IPS-18c (cell line): ENCODE data around the gene CPSF7.
"Not testable (repeated sequence)": the region's sequence is repeated elsewhere in the genome, so short reads cannot be mapped to it uniquely, and the experiment has no call there.

Source experiments
- H3K4me3 ChIP-seq: 2 replicates; pipeline ENCODE4 v1.7.0; 2013; ENCODE audit warnings: low read depth, mild to moderate bottlenecking, low read length, moderate library complexity; ENCODE audit not compliant: insufficient read depth
- H3K9me3 ChIP-seq: one replicate; pipeline ENCODE4 v1.6.1; 2013; ENCODE audit warnings: mild to moderate bottlenecking, low read length, moderate library complexity; ENCODE audit not compliant: control insufficient read depth, insufficient read depth

CPSF7 gene, protein sequence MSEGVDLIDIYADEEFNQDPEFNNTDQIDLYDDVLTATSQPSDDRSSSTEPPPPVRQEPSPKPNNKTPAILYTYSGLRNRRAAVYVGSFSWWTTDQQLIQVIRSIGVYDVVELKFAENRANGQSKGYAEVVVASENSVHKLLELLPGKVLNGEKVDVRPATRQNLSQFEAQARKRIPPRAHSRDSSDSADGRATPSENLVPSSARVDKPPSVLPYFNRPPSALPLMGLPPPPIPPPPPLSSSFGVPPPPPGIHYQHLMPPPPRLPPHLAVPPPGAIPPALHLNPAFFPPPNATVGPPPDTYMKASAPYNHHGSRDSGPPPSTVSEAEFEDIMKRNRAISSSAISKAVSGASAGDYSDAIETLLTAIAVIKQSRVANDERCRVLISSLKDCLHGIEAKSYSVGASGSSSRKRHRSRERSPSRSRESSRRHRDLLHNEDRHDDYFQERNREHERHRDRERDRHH

DNA sequence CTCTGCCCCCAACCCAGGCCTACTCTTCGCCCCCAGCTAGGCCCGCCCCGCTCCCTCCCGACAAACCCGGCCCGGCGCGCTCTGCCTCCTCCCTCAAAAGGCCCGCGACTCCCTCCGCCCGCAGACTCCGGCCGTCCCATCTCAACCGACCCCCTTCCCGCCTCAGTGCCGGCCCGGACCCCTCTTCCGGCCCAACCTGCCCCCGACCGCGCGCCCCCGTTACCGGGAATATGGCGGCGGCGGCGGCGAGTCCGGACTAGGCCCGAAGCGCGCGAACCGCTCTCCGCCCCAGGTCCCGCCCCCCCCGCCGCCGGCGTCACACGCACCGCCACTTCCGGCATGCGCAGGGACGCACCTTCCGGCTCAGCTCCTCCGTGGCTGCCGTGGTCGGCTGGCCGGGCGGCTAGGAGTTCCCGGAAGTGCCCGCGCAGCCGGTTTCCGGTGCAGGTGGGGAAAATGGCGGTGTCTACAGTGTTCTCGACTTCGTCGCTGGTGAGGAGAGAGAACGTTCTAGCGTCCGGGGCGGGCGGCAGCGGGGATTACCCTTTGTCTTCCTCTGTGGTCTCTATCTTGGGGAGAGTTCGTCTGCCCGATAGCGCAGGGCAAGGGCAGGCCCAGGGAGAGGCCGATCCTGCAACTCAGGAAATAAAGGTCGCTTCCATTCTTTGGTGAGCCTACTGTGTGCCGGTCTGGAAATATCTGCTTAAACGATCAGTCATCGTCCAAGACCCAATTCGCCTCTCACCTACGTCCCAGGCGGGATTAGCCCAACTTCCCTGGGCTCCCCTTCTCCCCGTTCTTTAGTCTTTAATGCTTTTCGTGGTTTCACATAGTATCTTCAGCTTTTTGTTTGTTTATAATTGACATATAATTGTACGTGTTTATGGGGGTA lies at the start of gene CPSF7, which contains the start of gene SDHAF2:
TSS of gene CPSF7 (minus strand) at position 285 of the 892 bp plus-strand sequence. CDS start 740 bp downstream, outside the sequence.
TSS of gene SDHAF2 (plus strand) at position 434 of the 892 bp plus-strand sequence. CDS start at position 457, 23 bp downstream.
- Histone ChIP-seq H3K9me3 (peaks cover 2% of the 10 kb centered on the region), H3K4me3 (peak within 1 kb of the TSS; percentile 91)

DNA sequence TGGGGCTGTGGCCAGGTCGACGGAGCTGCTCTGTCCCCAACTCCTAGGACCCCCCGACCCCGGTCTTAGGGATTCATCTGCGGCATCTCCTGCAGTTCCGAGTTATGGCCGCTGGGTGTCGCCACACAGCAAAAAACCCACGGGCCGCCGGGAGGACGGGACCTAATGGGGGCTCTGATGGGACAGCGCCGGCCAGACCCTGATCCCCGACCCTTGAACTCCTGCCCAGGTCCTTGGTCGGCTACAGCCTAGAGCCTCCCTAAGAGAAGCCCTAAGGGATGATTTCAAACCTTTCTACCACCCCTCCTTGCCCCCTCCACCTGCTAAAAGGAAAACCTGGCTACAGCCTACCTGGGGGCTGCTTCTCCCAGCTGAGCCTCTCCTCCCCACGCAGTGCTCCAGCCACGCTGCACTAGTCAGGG lies 48.0 kb upstream of the CPSF7 start:
- H3K9me3 ChIP-seq: no peaks in the 10 kb centered on the region
- H3K4me3 ChIP-seq: no peak overlapping the region

- no peaks in the 10 kb centered on the region for H3K9me3 ChIP-seq
Observed at GRCh38 chr11:61477126-61477525, 47.4 kb upstream of the CPSF7 start.

DNA sequence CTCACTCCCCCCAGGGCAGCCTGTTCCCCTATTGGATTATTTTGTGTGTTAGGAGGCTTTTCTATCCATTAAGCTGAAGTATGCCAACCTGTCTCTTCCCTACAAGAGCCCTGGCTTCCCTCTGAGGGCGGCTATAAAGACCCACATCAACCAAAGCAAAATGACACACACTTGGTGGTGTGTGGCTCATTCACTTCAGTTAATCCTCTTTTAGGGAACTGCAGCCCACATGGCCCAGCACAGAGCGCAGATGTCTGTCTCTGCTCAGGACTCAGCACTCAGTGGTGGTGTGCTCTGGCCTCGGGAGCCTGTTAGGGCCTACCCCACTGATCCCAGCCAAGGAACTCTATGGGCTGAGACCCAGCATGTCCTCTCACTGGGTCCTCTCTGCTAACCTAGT lies 46.6 kb upstream of the CPSF7 start:
- no peak overlapping the region for H3K4me3 ChIP-seq
- H3K9me3 ChIP-seq: no peaks in the 10 kb centered on the region

More at GRCh38 chr11:61477126-61477525, 47.4 kb upstream of the CPSF7 start:
- no peak overlapping the region for H3K4me3 ChIP-seq

DNA sequence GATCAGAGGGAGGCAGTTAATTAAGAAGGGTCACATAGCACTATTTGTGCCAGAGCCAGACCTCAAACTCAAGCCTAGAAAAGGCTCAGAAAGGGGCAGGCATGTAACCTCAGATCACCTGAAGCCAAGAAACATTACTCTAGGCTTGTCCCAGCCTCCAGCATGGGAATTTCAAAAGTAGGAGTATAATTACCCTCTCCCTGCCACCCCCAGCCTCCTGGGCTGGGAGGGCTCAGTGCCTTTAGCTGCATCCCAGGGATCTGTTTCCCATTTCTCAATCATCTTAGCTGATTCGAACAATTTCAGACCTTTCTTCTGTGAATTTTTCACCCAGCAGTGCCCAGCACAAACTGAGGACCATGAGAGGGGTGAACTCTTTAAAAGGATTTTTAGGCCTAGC lies 45.7 kb upstream of the CPSF7 start:
- no peaks in the 10 kb centered on the region for H3K9me3 ChIP-seq
- no peak overlapping the region for H3K4me3 ChIP-seq

DNA sequence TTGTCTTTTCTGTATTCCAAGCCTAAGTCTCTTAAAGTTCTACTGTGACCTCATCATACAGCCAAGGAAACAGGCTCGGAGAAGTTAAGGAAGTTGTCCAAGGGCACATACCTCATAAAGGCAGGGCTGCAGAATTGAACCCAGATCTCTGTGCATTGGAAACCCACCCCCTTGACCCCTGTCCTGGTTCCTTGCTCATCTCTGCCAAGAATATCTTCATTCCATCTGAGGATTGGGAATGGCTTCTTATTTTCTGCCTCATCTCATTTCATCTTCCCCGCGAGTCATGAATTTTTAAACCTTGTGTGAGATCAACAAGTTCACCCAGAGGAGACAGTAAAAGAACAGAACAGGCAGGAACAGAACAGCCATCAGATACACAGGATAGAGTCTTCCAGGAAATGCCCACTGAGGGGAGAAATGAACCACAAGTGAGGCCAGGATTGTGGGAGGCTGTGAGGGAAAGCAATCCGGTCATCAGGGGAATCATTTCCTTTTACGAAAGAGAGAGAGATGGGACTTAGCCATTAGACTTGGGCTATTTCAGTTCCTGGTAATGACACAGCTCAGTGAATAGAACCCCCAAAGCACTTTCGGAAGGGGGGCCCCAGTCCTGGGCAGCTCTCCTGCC lies 44.4 kb upstream of the CPSF7 start:
- no peak overlapping the region for H3K4me3 ChIP-seq
- no peaks in the 10 kb centered on the region for H3K9me3 ChIP-seq

DNA sequence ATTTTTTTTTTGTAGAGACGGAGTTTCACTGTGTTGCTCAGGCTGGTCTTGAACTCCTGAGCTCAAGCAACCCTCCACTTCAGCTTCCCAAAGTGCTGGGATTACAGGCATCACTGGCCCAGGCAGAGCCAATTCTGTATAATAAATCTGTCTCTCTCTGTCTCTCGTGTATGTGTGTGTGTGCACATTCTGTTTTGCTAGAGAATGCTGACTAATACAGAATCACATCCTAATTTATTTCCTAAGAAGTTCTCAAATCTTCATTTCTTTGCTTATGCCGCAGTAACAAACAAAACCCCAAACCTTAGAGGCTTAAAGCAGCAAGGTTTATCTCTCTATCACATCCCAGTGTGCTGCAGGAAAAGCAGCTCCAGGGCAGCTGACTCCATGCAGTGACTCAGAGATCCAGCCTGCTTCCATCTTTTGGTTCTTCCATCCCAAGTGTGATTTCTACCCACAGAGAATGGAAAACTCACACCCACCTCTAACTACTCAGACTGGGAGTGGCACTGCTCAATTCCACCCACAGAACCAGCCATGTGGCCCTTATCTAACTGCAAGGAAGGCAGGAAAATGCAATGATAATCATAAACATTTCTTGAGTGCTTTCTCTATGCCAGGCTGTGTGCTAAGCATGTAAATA lies 43.7 kb upstream of the CPSF7 start:
- no peak overlapping the region for H3K4me3 ChIP-seq
- H3K9me3 ChIP-seq: no peaks in the 10 kb centered on the region

DNA sequence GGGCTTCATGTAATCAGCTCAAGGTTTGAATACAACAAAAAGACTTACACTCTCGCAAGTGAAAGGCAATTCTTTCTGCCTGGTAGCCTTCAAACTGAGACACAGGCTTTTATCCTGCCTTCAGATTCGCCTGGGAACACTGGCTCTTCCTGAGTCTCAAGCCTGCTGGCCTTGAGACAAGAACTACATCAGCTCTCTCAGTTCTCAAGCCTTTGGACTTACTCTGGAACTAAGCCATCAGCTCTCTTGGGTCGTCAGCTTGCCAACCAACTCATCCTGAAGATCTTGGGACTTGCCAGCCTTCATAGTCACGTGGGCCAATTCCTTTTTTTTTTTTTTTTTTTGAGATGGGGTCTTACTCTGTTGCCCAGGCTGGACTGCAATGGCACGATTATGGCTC lies 43.1 kb upstream of the CPSF7 start:
- Histone ChIP-seq H3K4me3 (no peak overlapping the region), H3K9me3 (no peaks in the 10 kb centered on the region)

DNA sequence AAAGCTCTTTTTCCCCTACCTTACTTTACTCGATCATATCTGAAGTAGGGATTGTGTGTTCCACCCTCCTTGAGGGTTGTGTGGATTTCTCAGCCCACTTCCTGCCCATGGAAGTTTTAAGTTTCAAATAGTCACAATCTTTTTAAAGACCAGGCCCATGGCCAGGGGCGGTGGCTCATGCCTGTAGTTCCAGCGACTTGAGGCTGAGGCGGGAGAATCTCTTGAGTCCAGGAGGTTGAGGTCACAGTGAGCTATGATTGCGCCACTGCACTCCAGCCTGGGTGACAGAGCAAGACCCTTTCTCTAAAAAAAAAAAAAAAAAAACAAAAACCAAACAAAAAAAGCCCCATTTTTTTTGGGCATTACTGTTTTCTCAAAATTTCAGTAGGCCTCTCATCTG lies 42.5 kb upstream of the CPSF7 start:
- Histone ChIP-seq H3K4me3 (no peak overlapping the region), H3K9me3 (no peaks in the 10 kb centered on the region)

DNA sequence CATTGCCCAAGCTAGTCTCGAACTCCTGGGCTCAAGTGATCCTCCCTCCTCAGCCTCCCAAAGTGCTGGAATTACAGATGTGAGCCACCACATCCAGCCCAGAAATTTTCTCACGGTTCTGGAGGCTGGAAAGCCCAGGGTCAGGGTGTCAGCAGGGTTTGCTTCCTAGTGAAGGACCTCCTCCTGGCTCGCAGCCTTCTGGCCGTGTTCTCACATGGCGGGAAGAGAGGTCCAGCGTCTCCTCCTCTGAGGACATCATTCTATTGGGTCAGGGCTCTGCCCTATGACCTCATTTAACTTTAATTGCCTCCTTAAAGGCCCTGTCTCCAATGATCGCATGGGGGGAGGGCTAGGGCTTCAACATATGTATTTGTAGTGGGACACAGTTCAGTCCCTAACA lies 38.2 kb upstream of the CPSF7 start:
- no peaks in the 10 kb centered on the region for H3K9me3 ChIP-seq
- no peak overlapping the region for H3K4me3 ChIP-seq

GRCh38 chr11:61467602-61468001 lies 37.8 kb upstream of the CPSF7 start:
- not testable (repeated sequence) for H3K9me3 ChIP-seq, H3K4me3 ChIP-seq

GRCh38 chr11:61460986-61461385 lies 31.2 kb upstream of the CPSF7 start:
- no peak overlapping the region for H3K4me3 ChIP-seq
- no peaks in the 10 kb centered on the region for H3K9me3 ChIP-seq

DNA sequence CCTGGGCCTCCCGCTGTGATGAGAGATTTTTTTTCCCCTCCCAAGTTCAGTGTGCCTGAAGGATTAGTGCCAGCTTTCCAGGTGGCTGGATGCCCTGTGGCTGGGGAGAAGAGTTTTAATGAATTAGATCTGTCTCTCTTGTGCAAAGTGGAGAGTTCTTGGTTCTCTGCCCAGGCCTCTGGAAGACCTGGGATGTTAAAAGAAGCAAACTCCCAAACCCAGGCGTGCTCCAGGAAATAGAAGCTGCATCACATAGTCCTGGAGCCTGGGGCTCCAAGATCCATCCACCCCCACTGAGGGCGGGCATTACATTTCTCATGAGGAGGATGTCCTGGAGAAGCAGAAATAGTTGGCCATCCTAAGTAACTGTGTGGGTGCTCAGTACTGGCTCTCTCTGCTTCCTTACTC lies 30.7 kb upstream of the CPSF7 start:
- Histone ChIP-seq H3K4me3 (no peak overlapping the region), H3K9me3 (no peaks in the 10 kb centered on the region)

DNA sequence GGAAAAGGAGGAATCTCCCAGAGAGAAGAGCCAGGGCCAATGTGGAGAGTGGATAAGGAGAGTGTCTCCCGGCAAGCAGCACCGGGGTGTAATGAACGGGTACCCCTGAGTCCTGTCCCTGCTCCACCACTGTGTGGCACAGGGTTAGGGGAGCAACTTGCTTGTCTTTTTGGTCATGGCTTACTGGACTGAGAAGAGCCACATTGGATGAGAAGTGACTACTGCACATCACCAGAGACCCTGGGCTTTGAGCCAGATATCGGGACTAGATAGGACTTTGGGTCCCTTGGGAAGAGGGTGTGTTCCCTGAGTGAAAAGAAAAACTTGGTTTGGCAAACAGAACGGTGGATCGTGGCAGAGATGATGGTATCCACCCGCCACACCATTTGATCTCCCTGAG lies 24.7 kb upstream of the CPSF7 start:
- Histone ChIP-seq H3K4me3 (no peak overlapping the region), H3K9me3 (no peaks in the 10 kb centered on the region)

- H3K4me3 ChIP-seq: no peak overlapping the region
- no peaks in the 10 kb centered on the region for H3K9me3 ChIP-seq
Observed at GRCh38 chr11:61453695-61454094, 23.9 kb upstream of the CPSF7 start.

GRCh38 chr11:61452825-61453224 lies 23.1 kb upstream of the CPSF7 start:
- Histone ChIP-seq H3K4me3 (no peak overlapping the region), H3K9me3 (no peaks in the 10 kb centered on the region)

DNA sequence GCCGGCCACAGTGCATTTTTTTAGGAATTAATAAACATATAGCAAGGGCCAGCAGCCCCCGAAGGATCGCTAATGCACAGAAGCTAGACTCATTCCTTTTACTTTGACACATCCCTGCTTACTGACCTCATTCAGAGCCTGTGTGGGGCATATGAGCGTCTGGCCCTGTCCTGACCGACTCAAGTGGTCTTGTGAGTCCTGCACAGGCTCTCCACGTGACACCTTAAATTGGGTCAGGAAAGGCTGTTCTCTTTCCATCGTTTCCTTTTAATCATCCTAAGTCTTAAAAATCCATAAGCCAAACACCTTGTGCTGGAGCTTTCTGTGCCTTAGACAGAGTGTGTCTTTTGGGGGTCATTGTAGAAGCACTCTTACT lies 18.8 kb upstream of the CPSF7 start:
- Histone ChIP-seq H3K9me3 (no peaks in the 10 kb centered on the region), H3K4me3 (no peak overlapping the region)
